IPS DF 4.7 (cell line): ENCODE results near the gene SIX6.

Experiments
- DNase-seq: peaks from one replicate; pipeline ENCODE4 v3.0.0-alpha.2; 2013; ENCODE audit warnings: low spot score; ENCODE audit errors: extremely low read depth

SIX6 gene

DNA sequence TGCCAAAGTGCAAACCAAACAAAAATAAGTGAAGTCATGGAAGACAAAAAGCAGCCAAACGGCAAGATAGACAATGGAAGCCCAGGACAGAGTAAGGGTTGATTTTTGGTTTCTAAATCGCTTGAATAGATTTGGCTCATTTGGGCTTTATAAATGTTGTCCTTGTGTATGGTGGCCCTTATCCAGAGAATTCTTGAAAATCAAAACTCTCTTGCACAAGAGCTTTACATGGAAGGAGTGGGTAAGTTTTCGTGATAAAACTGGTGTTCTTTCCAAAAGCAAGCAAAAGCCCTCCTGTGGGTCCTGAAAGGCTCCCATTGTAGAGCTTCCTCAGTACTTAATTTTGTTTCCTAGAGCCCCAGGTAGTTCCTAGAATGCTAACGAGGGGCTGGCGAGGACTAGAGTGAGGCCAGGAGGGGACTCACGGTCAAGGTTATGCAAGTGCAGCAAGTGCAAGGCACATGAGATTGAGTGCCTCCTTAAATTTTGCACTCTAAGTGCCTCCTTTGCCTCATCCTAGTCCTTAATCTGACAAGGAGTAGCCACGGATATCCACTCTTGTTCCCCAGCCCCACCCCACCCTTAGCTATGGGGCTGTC, 4.1 kb downstream of the SIX6 start:
- DNase-seq = no peak

DNA sequence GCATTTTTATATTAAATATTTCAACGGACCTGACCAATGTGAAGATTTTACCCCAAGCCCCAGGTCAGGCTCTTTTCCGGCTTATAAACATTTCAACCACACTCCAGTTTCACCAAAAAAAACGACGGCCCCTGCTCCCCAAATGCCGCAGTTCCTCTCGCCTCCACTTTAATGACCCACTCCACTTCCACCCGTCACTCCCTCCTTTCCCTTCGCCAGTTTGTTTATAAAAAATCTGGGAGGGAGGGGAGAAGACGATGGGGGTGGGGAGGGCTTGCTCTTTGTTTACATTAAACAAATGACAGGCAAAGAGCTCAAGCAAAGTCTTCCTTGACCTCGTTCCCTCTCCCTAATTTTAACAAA, 5.4 kb downstream of the SIX6 start:
- no peak for DNase-seq

DNA sequence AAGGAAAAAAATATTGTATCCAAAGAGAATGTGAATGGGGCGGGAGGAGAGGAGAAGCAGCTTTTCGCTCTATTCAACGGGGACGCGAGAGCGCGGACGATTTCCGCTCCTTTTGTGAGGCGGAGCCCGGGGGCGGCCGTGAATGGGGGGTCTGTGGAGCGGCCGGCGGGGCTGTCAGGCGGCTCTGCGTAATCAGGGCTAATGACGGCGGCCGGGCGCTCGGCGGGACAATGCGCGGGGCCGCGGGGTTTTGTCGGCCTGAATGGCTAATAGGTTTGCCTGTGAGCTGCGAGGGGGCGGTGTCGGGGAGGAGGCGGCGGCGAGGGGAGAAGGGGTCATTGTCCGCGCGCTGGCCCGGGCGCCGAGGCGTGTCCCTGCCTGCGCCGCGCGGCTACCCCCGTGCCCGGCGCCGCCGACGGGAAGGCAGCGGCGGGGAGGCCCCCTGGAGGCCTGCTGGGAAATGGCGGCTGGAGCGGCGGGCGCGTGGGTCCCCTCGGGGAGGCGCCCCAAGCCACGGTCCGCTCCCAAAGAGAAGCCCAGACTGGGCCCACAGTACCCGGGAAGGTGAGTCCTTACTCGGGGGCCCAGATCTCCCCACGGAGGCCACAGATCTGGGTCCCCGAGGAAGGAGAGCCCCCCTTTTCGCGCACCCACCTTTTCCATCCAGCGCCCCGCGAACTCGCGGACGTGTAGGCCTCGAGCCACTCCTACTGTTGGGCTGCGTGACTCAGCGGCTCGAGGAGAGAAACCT, 6.0 kb downstream of the SIX6 start:
- no peak for DNase-seq

DNA sequence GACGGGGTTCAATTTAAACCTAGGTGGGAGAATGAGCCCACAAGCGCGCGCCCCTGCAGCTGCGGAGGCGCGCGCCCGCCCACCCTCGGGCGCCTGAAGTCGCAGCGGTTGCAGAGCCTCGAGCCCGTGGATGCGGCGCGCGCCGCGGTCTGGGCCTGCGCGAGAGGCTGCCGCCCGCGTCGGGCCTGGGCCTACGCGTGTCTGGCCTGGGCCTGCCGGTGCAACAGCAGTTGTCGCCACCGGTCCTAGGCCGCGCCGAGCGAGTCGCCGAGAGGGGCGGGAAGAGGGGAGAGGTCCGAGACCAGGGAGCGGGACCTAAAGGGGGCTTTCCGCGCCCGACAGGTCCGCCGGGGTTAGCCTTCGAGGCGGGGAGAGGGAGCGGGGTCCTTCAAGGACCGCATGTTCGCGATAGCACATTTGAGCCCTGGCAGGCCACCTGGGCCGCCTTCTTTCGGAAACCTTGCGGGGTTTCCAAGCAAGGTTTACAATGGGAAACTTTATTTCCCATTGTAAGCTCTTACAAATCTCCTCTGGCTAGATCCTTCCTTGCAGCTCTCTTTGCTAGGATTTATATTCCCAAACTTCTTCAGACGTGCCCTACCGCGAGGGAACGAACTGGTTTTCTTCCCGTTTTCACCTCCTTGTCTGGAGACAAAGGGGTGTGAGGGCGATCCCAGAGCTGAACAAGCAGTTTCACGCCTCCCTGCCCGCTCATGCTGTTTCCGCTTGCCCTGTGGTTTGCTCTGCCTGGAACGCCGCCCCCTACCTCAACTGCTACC, 6.8 kb downstream of the SIX6 start:
- no peak for DNase-seq

DNA sequence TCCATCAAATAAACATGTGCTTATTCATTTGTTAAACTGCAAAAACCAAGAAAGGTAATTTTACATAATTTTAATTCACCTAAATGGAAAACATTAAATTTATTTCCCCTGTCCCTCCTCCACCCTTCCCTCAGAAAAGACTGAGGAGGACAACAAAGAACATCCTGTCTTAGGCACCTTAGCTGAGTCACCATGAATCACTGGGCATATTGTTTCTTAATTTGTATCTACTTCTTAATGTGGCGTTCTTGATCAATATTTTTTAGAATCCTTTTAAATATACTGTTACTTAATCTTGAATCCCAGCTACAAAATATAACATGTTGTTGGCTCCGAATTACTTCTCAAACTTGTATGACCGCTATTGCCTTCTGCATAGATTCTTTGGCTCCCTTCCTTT, 23.5 kb downstream of the SIX6 start:
- DNase-seq = no peak

DNA sequence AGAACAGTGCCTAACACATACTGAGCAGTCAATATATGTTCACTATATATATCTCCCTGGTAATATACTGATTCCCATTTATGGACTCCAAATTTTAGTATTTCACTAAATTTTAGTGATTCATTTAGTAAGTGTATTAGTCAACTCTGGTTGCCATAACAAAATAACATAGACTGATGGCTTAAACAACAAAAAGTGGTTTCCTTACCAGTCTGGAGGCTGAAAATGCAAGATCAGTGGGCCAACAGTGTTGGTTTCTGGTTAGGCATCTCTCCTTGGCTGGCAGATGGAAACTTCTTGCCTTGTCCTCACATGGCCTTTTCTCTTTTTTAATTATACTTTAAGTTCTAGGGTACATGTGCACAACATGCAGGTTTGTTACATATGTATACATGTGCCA, 28.7 kb downstream of the SIX6 start:
- DNase-seq = no peak

DNA sequence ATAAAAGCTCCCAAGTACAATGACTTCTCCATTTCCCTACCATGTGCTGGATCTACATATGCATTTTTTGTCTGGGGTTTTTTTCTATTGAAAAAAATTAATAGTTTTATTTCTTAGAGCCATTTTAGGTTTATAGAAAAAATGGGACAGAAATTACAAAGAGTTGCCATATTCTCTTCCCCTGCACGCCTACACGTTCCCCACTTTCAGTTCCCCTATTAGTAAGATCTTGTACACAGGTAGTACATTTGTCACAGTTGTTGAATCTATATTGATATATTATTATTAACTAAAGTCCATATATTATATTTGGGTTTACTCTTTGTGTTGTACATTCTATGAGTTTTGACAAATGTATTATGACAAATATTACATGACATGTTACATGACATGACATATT, 35.7 kb downstream of the SIX6 start:
- no peak for DNase-seq

DNA sequence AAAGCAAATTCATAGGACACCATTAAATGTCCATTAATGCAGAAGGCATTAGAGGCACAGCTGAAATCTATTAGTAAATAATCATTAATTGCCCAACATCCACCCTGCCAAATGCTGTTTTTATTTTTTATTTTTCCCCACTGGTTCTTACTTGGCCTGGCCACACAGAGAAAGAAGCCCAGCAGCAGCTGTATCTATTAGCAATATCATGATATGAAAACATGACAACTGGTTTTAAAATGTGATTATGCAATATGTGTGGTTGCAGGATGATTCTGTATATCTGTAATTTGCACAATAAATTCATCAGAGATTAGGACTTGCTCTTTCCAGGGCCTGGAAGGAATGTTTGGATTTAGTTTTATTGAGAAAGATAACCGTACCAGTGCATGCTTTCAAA, 44.9 kb downstream of the SIX6 start:
- DNase-seq = no peak

DNA sequence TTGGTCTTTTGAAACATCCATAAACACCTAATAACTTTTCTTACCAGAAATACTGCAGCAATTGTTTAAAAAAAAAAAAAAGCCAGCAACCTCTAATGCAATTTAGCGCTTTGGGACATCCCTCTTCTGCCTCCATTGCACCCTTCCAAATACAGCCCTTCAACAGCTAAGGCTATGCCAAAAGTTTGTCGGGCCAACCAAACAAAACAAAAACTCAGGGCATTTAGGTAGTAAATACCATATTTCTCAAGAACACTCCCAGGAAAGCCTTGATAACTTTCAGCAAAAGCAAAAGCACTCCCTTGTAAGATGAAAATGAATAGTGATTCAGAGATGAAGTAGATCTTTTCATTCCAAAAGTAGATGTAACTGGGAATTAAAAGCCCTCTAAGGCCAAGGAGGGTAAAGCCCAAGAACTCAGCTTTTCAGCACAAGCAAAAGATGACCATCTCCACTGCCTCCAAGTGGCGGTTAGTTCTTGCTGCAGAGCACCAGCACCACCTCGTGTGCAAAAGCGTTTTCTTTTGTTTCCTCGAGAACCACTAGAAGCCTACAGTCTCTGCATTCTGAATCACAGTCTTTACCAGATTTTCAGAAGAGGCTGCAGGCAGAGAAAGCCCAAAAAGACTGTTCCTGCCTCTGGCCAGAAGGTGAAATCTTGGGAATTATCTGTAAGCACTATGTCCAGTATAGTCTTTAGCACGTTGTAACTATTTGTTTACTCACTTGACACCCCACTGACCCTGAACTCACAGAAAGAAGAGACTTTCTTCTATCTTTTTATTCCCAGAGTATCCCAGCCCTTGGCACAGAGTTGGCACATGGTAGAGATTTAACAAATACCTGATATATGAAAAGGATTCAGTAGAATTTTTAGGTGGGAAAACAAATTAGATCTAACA, 53.1 kb downstream of the SIX6 start:
- DNase-seq = peak; percentile 76
